Heart right ventricle (tissue), 16 donors: ENCODE data around the gene SETD1A. TPM values are rescaled to one million over a fixed set of nuclear protein-coding genes. Genes with fewer than 3 reads are reported as not detected.
A peak's percentile ranks its signal among the peaks of the same experiment; 100 is the strongest.

ENCODE experiments used
- ATAC-seq, 8 donors: fragments of 200-7000 bp; cut with Tn5 transposase; one replicate each; pipeline ENCODE4 v1.9.1; 2020; ENCODE audit warnings: mild to moderate bottlenecking in 8 of 8, moderate library complexity in 8 of 8, moderate number of reproducible peaks in 1 of 8
- DNase-seq, 2 donors: peaks; one replicate each; pipeline ENCODE4 v3.0.0-alpha.2; 2020
- H3K27ac ChIP-seq, 10 donors: fragments of 200-600 bp; sonication (generic) in 2 of 10; one replicate each; pipeline versions ENCODE4 v1.5.0 to v1.8.0; 2020 to 2022; ENCODE audit warnings: mild to moderate bottlenecking in 3 of 10
- H3K27me3 ChIP-seq, 7 donors: fragments of 200-600 bp; one replicate each; pipeline ENCODE4 v1.8.0; 2021 to 2022; ENCODE audit warnings: mild to moderate bottlenecking in 2 of 7
- H3K36me3 ChIP-seq, 9 donors: fragments of 200-600 bp; sonication (generic) in 1 of 9; one replicate each; pipeline versions ENCODE4 v1.5.0 to v1.8.0; 2020 to 2022; ENCODE audit warnings: mild to moderate bottlenecking in 2 of 9
- H3K4me1 ChIP-seq, 9 donors: fragments of 200-600 bp; sonication (generic) in 1 of 9; one replicate each; pipeline versions ENCODE4 v1.5.0 to v1.8.0; 2020 to 2022; ENCODE audit warnings: mild to moderate bottlenecking in 4 of 9
- H3K4me3 ChIP-seq, 10 donors: fragments of 200-600 bp; sonication (generic) in 2 of 10; one replicate each; pipeline versions ENCODE4 v1.5.0 to v1.8.0; 2020 to 2022; ENCODE audit warnings: mild to moderate bottlenecking in 7 of 10, moderate library complexity in 2 of 10
- H3K9me3 ChIP-seq, 11 donors: fragments of 200-600 bp in 10 of 11; sonication (generic) in 2 of 11; one replicate each; pipeline versions ENCODE4 v1.5.0 to v1.8.0; 2013 to 2022; ENCODE audit warnings: mild to moderate bottlenecking in 2 of 11, control low read depth in 1 of 11, moderate library complexity in 1 of 11
- WGBS, 2 donors: extraction: QIAGEN DNeasy Blood & Tissue Kit; methylation state at CpG; one replicate each; pipeline ENCODE4 v1.1.7; 2013; ENCODE audit warnings: inconsistent platforms in 1 of 2; 5-methylcytosine and 5-hydroxymethylcytosine counted together
- intact Hi-C, 10 donors: fragments of 100-400 bp; cut with DNase I; formaldehyde crosslinking; loops; one replicate each; pipeline versions ENCODE4 v1.11.1 to v1.14.2; 2022
- polyA plus RNA-seq, 2 donors: library from polyadenylated mRNA; stranded (reverse); fragments of 200-250 nt; gene quantifications; one replicate each; pipeline ENCODE4 v1.2.3, GENCODE V29; 2013
- total RNA-seq, 10 donors: library from RNA; stranded (reverse); fragmentation: NEBNext Ultra II Directional in 3 of 10; extraction: Animal tissue kit (Norgen Biotek cat#: 25700) in 3 of 10; gene quantifications; one replicate each; pipeline versions ENCODE4 v1.2.1 to v1.2.4, GENCODE V29; 2021 to 2023
- TF ChIP-seq, protein P1 (sequence below), 9 donors: fragments of 200-600 bp; sonication (generic) in 2 of 9; IDR thresholded peaks; one replicate each; pipeline versions ENCODE4 v1.5.0 to v1.8.0; 2021 to 2022; ENCODE audit warnings: antibody characterized with exemption in 9 of 9, mild to moderate bottlenecking in 5 of 9, moderate library complexity in 1 of 9
- donor health status: Arrhythmogenic right ventricular cardiomyopathy.
- donor health status: ischemic (EF 13 %, LVEDD 7.1; RV severe dilation, severe dysfunction).
- donor health status: healthy with polysubstance abuse.
- donor health status: DM: no; HTN: yes; CAD: no.
- donor health status: DM: no; HTN: no; CAD: no.
- donor health status: ischemic (EF 25% LVEDD 6.9; RV normal size, moderate dysfunction).
- donor health status: ischemic (EF 25% LVEDD 5.7; RV mildly dilated, moderate dysfunction).
- donor health status: healthy.
- donor health status: DM: yes; HTN: yes; CAD: no.
- donor health status: Ischemic cardiomyopathy.
- donor health status: ischemic (EF 35%, LVEDD 5.7; RV mildly dilated, moderate dysfunction).
- donor health status: nonischemic (EF 11% LVEDD 7.7; RV severe dilation, severe dysfunction).
- donor health status: DM: yes; HTN: yes; CAD: no.
- donor health status: PGD.
- donor health status: ischemic (EF 29% LVEDD 5.4; RV normal size, mild dysfunction).
- donor health status: nonischemic (EF 23%, LVEDD 6.1; RV moderate dilation, normal function).

SETD1A gene
- total and polyA plus RNA-seq, 12 donors: 5.8 to 11.4 (median 9.2) TPM

DNA sequence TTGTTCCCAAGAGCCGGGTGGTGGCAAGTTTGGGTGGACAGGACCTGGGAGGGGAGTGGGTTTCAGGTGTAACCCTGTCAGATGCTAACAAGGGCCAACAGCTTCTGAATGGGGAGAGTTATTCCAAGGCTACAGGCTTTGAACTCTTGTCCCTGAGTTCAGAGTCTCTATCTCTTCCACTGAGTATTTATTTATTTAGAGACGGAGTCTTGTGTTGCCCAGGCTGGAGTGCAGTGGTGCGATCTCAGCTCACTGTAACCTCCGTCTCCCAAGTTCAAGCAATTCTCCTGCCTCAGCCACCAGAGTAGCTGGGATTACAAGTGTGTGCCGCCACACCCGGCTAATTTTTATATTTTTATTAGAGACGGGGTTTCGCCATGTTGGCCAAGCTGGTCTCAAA, 2.6 kb upstream of the SETD1A start:
- intact Hi-C loops: loop anchor here in 3 of 10 donors (5.0 to 10.0 kb wide), 4 partner anchors 77 to 920 kb away; partner anchors contain the start of genes ARMC5 (in 1 of the 3), STX4 (in 1 of the 3), ZNF267 (in 1 of the 3) and ZNF843 (in 1 of the 3)
- ATAC-seq (no peak), DNase-seq (no peak)
- Histone ChIP-seq H3K27ac (no peak overlapping the region), H3K9me3 (no peaks in the 10 kb centered on the region), H3K4me1 (peaks cover 12 to 60% (median 48%) of the 10 kb centered on the region in 9 donors), H3K27me3 (no peaks in the 10 kb centered on the region), H3K4me3 (no peak overlapping the region), H3K36me3 (peaks cover 0 to 30% (median 9%) of the 10 kb centered on the region in 9 donors)
- TF ChIP-seq, protein P1, sequence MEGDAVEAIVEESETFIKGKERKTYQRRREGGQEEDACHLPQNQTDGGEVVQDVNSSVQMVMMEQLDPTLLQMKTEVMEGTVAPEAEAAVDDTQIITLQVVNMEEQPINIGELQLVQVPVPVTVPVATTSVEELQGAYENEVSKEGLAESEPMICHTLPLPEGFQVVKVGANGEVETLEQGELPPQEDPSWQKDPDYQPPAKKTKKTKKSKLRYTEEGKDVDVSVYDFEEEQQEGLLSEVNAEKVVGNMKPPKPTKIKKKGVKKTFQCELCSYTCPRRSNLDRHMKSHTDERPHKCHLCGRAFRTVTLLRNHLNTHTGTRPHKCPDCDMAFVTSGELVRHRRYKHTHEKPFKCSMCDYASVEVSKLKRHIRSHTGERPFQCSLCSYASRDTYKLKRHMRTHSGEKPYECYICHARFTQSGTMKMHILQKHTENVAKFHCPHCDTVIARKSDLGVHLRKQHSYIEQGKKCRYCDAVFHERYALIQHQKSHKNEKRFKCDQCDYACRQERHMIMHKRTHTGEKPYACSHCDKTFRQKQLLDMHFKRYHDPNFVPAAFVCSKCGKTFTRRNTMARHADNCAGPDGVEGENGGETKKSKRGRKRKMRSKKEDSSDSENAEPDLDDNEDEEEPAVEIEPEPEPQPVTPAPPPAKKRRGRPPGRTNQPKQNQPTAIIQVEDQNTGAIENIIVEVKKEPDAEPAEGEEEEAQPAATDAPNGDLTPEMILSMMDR (IDR thresholded peaks at IDR 0.05): no peak
- 86 to 91% methylated on average over 8 of the region's 8 CpGs for WGBS, 2 donors

DNA sequence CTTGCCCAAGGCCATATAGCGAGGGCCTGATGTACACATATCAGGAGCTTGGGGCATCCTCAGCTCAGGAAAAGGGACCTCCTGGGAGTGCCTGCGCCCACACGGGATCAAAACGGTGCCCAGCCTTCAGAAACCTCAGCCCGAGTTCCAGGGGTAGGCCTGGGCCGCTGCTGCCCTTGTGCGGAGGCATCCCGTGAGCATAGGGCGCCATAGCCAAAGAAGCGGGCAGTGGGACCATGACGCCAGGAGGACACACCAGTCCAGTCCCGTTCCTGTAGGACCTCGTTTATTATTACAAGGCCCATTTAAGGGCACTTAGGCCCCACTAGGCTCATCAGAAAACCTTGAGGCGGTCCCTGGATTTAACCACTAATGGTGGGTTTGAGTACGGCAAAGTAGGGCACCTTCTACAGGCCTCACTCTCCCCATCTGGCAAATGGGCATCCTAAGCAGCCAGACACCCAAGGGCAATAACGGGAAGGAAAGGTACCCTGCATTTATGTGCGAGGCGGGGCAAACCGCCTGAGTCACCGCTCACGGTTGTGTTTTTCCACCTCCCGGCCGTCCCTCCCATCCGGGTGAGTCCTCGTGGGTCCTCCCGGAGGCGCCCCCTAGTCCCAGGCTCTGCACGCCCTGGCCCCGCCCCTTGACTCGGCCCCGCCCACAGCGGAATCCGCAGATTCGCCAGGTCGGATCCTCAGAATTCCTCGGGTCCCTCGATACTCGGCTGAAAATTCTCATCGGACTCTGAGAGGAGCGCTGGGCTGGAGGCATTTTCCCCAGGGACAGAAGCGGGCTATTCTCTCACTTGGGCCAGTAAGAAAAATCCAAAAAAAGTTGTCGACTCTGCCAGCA, 726 bp upstream of the SETD1A start:
- ATAC-seq (peak; percentile 79 to 92 (median 84)), DNase-seq (peak; percentile 87 to 88)
- H3K27ac ChIP-seq: peak overlapping the region; percentile 91 to 100 (median 99)
- H3K27me3 ChIP-seq: no peaks in the 10 kb centered on the region
- peaks cover 0 to 42% (median 28%) of the 10 kb centered on the region in 9 donors for H3K36me3 ChIP-seq
- H3K9me3 ChIP-seq: no peaks in the 10 kb centered on the region
- 26 to 27% methylated on average over 41 to 42 of the region's 42 CpGs for WGBS, 2 donors
- H3K4me1 ChIP-seq: peaks cover 6 to 42% (median 30%) of the 10 kb centered on the region in 9 donors
- intact Hi-C loops: loop anchor here in 3 of 10 donors (5.0 to 10.0 kb wide), 4 partner anchors 75 to 918 kb away; partner anchors contain the start of genes ARMC5 (in 1 of the 3), STX4 (in 1 of the 3), ZNF267 (in 1 of the 3) and ZNF843 (in 1 of the 3)
- H3K4me3 ChIP-seq: peak overlapping the region; percentile 70 to 99 (median 85)
- TF ChIP-seq, protein P1 (IDR thresholded peaks at IDR 0.05): peak in 5 of 9 donors; percentile 17 to 54 (median 44)

DNA sequence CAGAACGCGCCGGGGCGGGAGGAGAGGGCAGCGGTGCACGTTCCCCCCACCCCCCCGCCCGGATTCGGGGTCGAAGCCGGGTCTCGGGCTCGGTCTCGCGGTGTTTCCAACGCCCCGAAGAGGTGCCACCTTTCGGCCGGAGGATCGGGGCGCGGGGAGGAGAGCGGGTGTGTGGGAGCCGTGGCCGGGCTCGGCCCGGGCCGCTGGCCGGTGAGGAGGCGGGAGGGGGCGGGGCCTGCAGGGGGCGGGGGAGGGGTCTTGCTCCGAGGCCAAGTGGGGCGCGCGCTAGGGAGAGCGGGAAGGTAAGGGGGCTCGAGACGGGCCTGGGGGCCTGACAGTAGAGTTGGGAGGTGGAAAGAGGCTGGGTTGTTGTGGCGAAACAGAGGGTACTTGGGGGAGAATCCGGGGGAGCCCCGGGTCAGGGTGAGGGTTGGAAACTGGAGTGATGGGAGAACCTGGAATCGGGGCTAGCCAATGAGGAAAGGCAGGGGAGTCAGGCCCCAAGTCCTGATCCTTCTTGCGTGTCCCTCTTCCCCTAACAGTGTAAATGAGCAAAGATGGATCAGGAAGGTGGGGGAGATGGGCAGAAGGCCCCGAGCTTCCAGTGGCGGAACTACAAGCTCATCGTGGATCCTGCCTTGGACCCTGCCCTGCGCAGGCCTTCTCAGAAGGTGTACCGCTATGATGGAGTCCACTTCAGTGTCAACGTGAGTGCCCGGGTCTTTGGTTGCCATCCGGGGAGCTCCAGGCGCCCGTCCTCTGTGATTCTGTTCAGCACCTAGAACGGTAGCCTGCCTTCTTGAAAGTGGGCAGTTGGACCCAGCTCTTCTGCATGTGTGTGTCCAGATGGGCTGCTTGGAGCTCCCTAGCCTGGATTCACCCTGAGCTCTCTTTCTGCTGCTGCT, 873 bp downstream of the SETD1A start:
- Histone ChIP-seq H3K27ac (peak overlapping the region; percentile 91 to 100 (median 99)), H3K4me3 (peak overlapping the region; percentile 70 to 99 (median 85)), H3K36me3 (peaks cover 0 to 50% (median 44%) of the 10 kb centered on the region in 9 donors), H3K4me1 (peaks cover 6 to 31% (median 22%) of the 10 kb centered on the region in 9 donors), H3K9me3 (no peaks in the 10 kb centered on the region), H3K27me3 (no peaks in the 10 kb centered on the region)
- ATAC-seq: peak in 3 of 8 donors; percentile 2 to 24 (median 5)
- peak in 1 of 2 donors; percentile 58 for DNase-seq
- intact Hi-C loops: loop anchor here in 3 of 10 donors (5.0 to 10.0 kb wide), 4 partner anchors 74 to 916 kb away; partner anchors contain the start of genes ARMC5 (in 1 of the 3), STX4 (in 1 of the 3), ZNF267 (in 1 of the 3) and ZNF843 (in 1 of the 3)
- TF ChIP-seq, protein P1 (IDR thresholded peaks at IDR 0.05): no peak
- WGBS, 2 donors: 12 to 13% methylated on average over 53 to 55 of the region's 55 CpGs
